COLO668 (cell line): ENCODE measurements around the gene NTNG2.

Experiments
- DNase-seq: peaks from one replicate; lab custom pipeline; 2025; ENCODE audit not compliant: unreplicated experiment; lab: John Stamatoyannopoulos, UW

Gene NTNG2

GRCh38 chr9:132249123-132249522 lies 87.3 kb downstream of the NTNG2 start:
- DNase-seq: peak; percentile 73

DNA sequence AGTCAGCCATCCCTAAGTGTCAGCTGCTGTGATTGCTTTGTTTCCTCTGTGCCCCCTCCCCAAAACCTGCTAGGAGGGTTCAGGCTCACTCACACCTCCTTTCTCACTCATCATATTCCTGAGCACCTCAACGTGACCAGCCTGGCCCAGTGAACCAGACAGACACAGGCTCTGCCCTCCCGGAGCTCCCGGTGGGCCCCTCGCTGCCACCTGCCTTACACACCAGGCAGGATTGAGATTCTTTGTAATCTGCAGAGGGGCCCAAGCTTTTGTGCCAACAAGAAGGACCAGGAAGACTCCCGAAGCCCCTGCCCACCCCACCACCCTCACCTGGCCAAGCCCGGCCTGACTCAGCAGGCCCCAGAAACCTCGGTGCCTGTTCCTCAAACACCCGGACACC lies 87.8 kb downstream of the NTNG2 start:
- DNase-seq: no peak

DNA sequence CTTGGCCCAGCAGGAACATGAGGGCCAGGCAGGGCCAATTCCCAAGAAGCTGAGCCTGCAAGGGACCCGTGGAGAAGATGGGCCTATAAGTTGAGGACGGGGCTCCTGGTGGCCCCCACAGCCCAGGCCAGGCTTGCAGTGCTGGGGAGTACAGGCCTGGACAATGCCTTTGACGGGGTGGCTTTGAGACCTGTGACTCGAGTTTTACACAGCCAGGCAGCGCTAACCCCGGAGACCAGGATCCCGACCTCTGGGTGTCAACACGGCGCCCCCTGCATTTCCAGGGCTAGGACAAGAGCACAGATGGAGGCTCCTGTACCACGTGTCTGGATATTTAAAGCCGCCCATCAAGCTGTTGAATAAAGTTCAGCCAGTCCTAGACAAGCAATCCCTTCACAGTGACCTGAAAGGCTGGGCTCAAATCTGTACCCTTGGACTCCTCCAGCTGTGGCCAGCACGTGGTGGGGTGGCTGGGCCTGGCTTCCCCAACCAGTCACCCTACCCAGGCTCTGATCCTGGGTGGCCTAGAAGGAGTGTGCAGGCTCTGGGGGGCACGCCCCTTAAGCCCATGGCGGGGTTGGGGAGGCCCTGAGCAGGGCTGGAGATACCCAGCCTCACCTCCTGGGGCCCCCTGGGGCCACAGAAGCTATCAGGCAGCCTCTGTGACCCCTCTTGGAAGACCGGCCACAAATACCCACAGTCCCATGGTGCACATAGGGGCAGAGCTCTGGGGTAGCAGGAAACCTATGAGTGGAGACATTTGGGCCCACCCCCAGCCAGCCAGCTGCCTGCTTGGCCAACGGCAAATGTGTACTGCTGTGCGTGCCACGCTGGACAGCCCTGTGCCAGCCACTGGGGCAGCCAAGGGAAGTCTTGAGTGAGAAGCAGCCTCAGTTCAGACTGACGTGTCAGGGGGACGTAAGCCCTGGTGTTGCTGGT lies 88.7 kb downstream of the NTNG2 start:
- DNase-seq: no peak

- no peak for DNase-seq
These were observed 99.0 kb downstream of the NTNG2 start for GRCh38 chr9:132260846-132261245.

GRCh38 chr9:132266017-132266416 lies 104.2 kb downstream of the NTNG2 start:
- no peak for DNase-seq

GRCh38 chr9:132267660-132268059 lies 105.8 kb downstream of the NTNG2 start:
- no peak for DNase-seq

- DNase-seq: peak; percentile 57
These were observed 107.0 kb downstream of the NTNG2 start for GRCh38 chr9:132268725-132269352.

DNA sequence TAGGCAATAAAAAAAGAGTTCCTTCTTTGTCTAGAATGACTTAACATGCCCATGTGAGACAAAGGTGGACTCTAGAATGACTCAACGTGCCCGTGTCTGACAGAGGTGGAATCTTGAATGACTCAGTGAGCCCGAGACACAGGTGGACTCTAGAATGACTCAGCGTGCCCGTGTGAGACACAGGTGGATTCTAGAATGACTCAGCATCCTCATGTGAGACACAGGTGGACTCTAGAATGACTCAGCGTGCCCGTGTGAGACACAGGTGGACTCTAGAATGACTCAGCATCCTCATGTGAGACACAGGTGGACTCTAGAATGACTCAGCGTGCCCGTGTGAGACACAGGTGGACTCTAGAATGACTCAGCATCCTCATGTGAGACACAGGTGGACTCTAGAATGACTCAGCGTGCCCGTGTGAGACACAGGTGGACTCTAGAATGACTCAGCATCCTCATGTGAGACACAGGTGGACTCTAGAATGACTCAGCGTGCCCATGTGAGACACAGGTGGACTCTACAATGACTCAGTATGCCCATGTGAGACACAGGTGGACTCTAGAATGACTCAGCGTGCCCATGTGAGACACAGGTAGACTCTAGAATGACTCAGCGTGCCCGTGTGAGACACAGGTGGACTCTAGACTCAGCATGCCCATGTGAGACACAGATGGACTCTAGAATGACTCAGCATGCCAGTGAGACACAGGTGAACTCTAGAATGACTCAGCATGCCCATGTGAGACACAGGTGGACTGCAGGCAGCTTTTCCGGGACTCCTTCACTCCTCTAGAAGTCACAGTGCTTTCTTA lies 108.1 kb downstream of the NTNG2 start:
- peak; percentile 18 for DNase-seq

DNA sequence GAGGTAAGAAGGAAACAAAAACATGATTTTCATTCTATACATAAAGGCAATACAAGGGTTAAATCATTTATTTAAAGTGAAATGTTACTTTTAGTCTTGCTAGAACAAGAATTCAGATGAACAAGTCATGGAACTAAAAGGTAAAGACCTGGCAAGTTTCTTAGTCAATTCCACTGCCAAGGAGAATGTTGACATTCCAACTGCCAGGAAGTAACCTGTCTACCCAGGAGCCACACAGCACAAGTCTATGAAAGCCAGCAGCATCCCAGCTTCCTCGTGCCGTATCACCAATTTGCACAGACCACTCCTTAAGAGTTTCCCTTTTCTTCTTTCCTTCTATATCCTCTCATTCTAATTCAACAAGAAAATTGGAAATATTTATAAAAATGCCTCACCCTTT lies 113.0 kb downstream of the NTNG2 start:
- no peak for DNase-seq

DNA sequence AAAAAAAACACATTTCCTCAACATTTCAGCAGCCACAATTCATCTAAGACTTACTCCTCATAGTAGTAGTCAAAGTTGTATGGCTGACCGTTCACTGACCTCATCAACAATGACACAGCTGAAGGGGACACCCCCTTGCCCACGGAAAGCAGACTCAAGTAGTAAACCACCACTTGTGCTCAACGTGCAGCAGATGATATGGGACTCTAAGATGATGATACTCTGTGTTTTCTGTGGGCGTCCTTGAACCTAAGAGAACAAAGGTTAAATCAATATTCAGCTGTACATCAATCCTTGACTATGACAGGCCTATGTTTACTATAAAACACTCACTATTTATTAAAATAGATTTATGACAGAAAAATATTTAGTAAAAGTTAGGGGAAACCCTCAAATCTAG lies 121.3 kb downstream of the NTNG2 start:
- DNase-seq: no peak

DNA sequence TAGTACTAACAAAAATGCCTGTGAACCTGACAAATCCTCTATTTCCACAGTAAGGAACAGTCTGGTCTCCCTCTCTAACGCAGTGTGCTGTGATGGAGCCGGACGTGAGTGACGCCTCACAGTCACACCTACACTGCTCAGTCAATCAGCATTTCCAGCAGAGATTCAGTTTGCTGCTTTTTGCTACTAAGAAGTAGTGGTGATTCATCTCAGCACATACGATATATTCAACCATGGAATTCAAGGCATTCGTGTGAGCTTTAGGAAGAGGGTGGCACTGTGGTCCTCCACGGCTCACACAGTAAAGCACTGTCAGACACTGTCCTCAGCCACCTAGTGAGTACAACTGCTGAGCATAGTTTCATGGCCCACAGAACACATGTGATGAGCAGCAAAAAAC lies 122.0 kb downstream of the NTNG2 start:
- no peak for DNase-seq

DNA sequence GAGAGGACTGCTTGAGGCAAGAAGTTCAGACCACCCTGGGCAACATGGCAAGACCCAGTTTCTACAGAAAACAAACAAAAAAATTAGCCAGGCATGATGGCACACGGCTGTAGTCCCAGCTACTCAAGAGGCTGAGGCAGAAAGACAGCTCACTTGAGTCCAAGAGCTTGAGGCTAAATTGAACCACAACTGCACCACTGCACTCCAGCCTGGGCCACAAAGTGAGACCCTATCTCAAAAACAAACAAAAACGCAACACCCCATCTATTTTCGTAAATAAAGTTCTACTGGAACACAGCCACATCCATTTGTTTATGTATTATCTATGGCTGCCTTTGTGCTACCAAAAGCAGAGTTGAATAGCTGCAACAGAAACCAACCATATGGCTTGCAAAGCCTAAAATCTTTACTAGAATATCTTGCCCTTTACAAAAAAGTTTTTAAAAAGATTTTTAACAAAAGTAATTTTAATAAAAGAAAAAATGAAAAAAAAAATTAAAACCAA lies 125.5 kb downstream of the NTNG2 start:
- DNase-seq: no peak

DNA sequence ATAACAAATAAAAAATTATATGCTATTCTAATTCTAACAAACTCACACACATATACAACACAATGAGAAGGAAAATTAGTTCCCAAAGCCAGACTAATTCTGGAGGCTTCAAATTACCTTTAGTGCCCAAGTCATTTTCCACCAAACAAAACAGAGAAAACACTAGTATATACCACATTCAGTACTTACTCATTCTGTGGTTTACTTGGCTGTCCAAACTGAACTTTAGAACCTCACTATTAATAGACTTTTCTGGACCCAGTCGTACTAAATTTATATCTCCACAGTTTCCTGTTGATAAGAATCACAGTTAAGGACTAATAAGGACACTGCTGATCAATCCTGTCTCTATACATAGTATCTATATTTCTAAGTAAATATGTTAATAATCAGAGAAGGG lies 126.5 kb downstream of the NTNG2 start:
- DNase-seq: no peak

- no peak for DNase-seq
These were observed 127.1 kb downstream of the NTNG2 start for GRCh38 chr9:132288966-132289365.

GRCh38 chr9:132293145-132293721 lies 131.4 kb downstream of the NTNG2 start:
- DNase-seq: no peak
